OCI-M1 (cell line): ENCODE measurements around the gene CCDC171.
"Not testable (repeated sequence)": the region's sequence is repeated elsewhere in the genome, so short reads cannot be mapped to it uniquely, and the experiment has no call there.

Experiments used
- DNase-seq: peaks from one replicate; lab custom pipeline; 2025; lab: John Stamatoyannopoulos, UW

The CCDC171 gene

GRCh38 chr9:15696979-15697378 lies 144.1 kb downstream of the CCDC171 start:
- no peak for DNase-seq

DNA sequence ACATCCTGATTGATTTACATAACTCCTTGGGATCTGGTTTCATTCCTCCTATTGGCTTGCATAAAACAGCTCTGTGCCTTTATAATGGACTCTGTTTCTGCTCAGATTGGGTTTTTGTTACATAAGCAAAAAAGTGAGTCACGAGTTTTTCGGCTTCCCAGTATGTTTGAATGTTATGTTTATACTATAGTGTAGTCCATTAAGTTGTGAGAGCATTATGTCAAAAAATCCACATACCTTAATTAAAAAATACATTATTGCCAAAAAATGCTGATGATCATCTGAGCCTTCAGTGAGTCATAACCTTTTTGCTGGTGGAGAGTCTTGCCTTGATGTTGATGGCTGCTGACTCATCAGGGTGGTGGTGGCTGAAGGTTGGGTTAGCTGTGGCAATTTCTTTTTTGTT lies 144.6 kb downstream of the CCDC171 start:
- DNase-seq: peak; percentile 1

GRCh38 chr9:15699876-15700559 lies 147.2 kb downstream of the CCDC171 start:
- DNase-seq: not testable (repeated sequence)

GRCh38 chr9:15707000-15707399 lies 154.2 kb downstream of the CCDC171 start:
- DNase-seq: peak; percentile 4

- DNase-seq: no peak
These were observed 158.7 kb downstream of the CCDC171 start for GRCh38 chr9:15711531-15711930.

GRCh38 chr9:15711931-15712330 lies 159.1 kb downstream of the CCDC171 start:
- DNase-seq: no peak

DNA sequence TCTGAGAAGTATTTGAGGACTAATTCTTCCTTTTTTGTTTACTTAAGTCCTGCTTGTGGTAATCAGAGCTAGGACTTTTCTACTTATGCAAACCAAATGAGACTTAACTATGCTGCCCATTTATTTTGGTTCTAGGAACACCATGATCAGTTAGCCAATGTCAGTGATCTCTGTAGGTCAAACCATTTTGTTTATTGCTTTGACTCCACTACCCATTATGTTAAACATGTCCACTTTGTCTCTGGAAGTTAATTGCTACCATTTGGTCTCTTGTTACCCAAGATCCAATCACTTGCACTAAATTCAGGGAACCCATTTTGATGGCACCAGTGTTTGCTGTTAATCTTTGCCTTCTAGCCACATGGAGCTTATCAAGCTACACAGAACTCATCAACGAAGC lies 161.9 kb downstream of the CCDC171 start:
- peak; percentile 33 for DNase-seq

DNA sequence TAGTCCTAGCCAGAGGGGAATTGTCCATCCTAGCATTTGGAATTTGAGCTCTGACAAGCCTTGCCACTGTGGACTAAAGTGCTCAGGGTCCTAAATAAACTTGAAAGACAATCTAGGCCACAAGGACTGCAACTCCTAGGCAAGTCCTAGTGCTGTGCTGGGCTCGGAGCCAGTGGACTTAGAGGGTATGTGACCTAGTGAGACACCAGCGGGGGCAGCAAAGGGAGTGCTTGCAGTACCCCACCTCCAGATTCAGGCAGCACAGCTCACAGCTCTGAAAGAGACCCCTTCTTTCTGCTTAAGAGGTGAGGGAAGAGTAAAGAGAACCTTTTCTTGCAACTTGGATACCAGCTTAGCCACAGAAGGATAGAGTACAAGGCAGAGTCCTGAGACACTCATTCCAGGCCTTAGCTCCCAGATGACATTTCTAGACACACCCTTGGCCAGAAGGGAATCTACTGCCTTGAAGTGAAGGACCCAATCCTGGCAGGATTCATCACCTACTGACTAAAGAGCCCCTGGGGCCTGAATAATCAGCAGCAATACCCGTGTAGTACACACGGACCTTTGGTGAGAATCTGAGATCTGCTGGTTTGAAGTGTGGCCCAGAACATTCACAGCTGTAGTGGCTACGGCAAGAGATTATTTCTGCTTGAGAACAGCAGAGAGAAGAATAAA lies 164.6 kb downstream of the CCDC171 start:
- no peak for DNase-seq

GRCh38 chr9:15718423-15718822 lies 165.6 kb downstream of the CCDC171 start:
- no peak for DNase-seq

DNA sequence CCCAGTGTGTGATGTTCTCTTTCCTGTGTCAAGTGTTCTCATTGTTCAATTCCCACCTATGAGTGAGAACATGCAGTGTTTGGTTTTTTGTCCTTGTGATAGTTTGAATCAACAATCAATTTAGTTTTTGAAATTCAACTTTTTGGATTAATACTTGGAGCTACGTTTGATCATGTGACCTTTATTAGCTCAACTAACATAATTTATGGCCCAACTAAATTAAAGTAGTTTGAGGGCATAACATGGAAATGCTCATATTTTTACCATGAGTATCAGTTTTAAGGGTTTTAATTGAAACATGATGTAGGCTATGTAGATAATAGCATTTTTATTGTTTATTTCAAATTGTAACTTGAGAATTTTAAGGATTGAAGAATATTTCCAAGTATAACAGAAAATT lies 168.0 kb downstream of the CCDC171 start:
- no peak for DNase-seq

DNA sequence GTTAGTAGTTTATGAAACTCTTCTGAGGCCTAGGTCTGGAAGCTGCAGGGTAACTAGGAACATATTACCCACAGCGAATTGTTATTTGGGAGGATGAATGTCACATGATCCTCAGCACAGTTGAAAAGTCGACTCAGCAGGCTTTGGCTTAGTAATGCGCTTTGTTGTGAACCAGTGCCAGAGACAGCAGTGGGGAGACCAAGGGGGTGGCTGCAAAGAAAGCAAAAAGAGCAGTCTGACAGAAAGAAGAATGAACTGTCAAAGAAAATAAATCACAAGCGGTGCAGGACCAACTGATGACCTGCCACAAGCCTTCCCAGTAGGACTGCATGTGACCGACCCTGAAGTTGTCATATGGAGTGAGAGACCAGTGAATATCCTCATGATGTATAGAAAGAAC lies 170.0 kb downstream of the CCDC171 start:
- no peak for DNase-seq

DNA sequence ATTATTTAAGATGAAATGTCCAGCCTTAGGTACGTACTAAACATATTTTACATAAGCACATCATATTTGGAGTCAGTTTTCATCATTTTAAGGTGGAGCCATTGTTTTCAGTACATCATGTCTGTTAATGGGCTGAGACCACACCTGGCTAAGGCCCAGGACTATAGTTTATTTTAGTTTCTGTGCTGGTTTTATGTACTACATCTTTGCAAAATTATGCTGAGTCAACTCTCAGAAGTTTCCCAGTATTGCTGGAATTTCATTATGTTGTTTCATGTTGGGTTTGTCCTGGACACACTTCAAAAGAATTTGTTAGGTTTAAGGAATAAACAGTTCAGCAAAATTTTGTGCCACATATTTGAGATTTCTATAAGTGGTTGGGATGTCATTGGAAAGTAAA lies 171.2 kb downstream of the CCDC171 start:
- no peak for DNase-seq

GRCh38 chr9:15724612-15725011 lies 171.8 kb downstream of the CCDC171 start:
- peak; percentile 2 for DNase-seq

DNA sequence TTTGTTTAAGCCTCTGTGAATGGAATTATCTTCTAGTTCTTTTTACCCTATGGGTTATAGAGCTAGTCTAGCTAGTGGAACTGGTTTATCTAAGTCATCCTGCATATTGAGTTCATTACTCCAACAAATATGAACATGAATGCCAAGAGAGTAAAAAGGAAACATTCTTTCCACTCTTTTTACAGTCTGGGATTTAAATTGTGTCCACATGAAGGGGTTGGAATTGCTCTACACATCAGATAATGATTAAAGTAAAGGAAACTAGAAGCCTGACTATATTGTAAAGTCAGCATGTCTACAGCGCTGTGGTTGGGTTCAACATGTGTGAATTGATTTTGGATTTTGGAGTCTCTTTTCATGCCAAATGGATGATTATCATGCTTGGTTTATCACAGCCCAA lies 173.1 kb downstream of the CCDC171 start:
- no peak for DNase-seq

DNA sequence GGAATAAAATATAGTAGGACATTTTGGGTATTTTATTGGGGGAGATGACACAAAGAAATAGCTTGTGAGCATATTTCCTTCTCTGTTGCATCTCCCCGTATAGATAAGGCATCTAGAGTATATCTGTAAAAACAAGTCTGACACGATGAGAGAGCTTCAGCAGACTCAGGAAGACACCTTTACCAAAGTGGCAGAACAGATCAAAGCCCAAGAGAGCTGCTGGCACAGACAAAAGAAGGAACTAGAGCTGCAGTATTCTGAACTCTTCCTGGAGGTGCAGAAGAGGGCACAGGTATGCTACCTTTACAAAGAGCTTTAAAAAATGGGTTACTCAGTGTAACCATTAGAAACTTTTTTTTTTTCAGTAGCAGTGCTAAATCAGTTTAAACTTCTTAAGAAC lies 176.7 kb downstream of the CCDC171 start:
- DNase-seq: no peak

- DNase-seq: no peak
These were observed 182.4 kb downstream of the CCDC171 start for GRCh38 chr9:15735083-15735857.

- DNase-seq: no peak
These were observed 183.7 kb downstream of the CCDC171 start for GRCh38 chr9:15736569-15736968.

DNA sequence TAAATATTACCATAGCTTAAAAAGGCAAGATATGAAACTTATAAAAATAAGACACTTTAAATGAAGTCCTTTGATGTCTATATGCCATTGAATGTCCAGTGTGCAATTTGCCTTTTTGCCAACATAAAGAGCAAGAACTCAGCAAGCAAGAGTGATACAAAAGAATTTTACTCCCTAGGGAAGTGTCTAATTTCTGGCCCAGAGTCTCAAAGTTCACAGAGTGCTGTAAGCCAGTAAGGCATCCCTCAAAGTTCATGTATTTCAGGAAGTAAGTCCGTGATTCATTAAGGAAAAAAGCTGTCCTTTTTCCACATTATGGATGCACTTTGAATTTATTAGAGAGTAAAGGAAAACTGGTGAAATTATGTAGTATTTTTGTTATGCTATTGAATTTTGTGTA lies 185.2 kb downstream of the CCDC171 start:
- DNase-seq: no peak

- no peak for DNase-seq
These were observed 188.2 kb downstream of the CCDC171 start for GRCh38 chr9:15741015-15741414.

GRCh38 chr9:15743512-15743911 lies 190.7 kb downstream of the CCDC171 start:
- DNase-seq: no peak

GRCh38 chr9:15744196-15744595 lies 191.4 kb downstream of the CCDC171 start:
- no peak for DNase-seq

DNA sequence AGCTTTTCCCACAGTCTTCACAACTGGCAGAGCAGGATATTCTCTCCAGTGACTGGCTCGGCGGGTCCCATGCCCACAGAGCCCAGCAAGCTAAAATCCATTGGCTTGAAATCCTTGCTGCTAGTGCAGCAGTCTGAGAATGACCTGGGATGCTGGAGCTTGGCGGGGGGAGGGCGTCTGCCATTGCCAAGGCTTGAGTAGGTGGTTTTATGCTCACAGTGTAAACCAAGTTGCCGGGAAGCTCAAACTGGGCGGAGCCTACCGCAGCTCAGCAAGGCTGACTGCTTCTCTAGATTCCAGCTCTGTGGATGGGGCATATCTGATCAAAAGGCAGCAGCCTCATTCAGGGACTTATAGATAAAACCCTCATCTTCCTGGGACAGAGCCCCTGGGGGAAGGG lies 194.1 kb downstream of the CCDC171 start:
- no peak for DNase-seq

DNA sequence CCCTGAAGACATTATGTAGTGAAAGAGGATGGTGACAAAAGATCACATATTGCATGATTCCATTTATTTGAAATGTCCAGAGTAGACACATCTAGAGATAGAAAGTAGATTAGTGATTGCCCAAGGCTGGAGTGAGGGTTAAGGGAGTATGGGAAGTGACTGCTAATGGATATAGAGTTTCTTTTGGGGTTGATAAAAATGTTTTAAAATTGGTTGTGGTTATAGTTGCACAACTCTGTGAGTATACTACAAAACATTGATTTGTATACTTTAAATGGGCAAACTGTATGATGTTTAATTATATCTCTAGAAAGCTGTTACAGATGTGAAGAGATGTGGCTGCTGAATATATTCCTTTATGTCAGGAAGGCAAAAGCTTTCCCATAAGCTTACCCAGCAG lies 202.8 kb downstream of the CCDC171 start:
- DNase-seq: no peak
